NCI-H128 (cell line): ENCODE results near the gene B3GNT4.
"Not testable (repeated sequence)": the region's sequence is repeated elsewhere in the genome, so short reads cannot be mapped to it uniquely, and the experiment has no call there.

ENCODE experiments used
- DNase-seq: peaks from one replicate; lab custom pipeline; 2025; ENCODE audit not compliant: unreplicated experiment; lab: John Stamatoyannopoulos, UW

B3GNT4 gene

DNA sequence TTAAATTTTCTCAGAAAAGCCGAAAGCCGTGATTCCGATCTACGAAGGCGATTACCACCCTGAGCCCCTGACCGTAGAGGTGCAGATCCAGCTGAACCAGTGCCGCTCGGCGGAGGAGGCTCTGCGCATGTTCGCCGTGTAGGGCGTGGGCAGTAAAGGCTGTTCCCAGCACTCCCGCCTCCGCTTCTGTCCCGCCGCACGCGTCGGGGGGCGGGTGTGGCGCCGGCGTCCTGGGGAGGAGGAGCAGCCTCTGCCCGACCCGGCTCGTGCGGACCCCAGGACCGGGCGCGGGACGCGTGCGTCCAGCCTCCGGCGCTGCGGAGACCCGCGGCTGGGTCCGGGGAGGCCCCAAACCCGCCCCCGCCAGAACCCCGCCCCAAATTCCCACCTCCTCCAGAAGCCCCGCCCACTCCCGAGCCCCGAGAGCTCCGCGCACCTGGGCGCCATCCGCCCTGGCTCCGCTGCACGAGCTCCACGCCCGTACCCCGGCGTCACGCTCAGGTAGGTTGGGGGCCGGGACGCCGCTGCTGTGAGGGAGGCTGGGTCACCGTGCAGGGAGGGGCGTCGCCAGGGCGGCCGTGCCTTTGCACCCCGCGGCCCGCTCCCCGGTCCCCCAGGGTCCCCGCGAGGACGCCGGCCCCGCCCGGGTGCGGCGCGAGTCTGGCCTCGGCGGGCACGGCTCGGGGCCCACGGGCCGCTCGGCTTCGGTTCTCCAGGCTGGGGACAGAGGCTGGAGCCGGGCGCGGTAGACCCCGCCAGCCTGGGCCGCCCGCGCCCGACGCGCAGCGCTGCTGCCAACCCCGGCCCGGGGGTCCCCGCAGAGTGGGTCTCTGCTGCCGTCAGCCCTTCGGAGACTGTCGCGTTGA, at the start of gene B3GNT4:
TSS of gene B3GNT4 (plus strand) at position 409 of the 866 bp plus-strand sequence. CDS start 910 bp downstream, outside the sequence.
- peak; percentile 67 for DNase-seq

DNA sequence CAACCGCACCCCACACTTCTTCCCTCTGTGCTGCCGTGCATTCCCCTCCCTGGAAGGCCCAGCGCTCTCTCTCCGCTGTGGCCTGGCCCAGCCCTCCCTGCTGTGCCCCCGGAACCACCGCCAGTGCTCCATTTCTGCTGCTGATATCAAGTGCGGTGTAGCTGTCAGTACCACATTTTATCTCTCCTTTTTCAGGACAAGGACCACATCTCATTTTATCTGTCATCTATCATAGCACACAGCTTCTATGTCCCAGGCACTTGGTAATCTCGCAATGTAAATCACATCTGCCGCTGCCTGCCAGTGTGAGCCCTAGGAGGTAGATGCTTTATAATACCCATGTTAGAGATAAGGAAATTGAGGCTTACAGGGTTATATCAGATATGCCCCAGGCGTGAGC, 47.8 kb upstream of the B3GNT4 start:
- no peak for DNase-seq

DNA sequence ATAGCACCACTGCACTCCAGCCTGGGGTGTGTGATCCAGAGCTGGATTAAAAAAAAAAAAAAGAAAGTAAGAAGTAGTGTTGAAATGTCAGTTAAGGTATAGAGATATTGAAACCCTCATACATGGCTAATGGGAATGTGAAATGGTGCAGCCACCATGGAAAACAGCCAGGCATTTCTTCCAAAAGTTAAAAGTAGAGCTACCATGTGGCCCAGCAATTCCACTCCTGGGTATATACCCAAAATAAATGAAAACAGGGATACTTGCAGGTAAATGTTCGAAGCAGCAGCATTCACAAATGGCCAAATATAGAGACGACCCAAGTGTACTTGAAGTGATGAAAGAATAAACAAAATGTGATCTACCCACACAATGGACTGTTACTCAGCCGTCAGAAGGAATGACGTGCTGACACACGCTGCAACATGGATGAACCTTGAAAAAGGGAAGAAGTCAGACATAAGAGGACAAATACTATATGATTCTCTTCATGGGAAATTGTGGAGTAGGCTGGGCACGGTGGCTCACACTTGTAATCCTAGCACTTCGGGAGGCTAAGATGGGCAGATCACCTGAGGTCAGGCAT, 44.7 kb upstream of the B3GNT4 start:
- no peak for DNase-seq

DNA sequence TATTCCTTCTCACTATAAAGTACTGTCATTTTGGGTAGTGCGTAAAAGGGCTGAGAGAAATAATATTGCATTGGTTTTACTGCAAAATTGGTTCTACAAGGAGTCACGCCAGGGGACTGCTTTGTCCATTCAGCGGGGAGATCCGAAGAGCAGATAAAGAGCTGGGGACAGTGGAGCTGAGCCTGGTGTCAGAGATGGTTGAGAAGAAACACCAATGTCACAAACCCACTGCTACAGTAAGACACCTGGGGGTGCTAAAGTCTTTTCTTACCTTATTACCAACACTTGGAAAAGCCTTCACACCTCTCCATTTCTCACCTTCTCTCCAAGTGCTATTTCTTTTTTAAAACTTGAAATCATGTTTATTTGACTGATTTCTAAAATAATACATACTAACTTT, 43.6 kb upstream of the B3GNT4 start:
- no peak for DNase-seq

DNA sequence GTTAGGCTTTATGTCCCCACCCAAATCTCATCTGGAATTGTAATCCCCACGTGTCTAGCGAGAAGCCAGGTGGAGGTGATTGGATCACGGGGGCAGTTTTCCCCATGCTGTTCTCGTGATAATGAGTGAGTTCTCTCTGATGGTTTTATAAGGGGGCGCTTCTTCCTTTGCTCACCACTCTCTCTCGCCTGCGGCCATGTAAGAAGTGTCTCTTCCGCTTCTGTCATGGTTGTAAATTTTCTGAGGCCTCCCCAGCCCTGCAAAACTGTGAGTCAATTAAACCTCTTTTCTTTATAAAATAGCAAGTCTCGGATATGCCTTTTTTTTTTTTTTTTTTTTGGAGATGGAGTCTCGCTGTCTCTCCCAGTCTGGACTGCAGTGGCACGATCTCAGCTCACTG, 42.7 kb upstream of the B3GNT4 start:
- no peak for DNase-seq

DNA sequence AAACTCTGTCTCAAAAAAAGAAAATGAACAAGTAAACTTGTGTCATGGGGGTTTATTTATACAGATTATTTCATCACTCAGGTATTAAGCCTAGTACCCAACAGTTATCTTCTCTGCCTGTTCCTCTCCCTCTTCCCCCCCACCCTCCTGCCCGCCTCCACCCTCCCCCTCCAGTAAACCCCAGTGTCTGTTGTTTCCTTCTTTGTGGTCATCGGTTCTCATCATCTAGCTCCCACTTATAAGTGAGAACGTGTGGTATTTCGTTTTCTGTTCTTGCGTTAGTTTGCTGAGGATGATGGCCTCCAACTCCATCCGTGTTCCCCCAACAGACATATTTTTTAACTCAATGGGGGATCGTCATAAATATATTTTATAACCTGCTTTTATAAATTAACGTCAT, 41.8 kb upstream of the B3GNT4 start:
- DNase-seq: no peak

DNA sequence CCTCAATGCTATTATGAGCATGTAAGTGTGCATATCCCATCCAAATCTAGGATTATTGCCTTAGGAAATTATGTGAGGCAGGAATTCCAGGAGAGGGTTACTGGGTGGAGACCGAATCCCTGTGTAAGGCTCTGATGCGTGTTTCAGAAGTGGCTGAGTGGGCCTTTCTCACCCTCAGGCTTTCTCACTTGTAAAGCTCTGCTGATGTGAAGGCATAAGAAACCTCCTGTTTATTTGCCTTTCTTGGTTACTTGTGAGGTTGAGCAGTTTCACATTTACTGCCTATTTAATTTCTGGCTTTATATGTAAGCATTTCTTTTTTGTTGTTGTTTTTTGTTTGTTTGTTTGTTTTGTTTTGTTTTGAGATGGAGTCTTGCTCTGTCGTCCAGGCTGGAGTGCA, 40.5 kb upstream of the B3GNT4 start:
- DNase-seq: no peak

DNA sequence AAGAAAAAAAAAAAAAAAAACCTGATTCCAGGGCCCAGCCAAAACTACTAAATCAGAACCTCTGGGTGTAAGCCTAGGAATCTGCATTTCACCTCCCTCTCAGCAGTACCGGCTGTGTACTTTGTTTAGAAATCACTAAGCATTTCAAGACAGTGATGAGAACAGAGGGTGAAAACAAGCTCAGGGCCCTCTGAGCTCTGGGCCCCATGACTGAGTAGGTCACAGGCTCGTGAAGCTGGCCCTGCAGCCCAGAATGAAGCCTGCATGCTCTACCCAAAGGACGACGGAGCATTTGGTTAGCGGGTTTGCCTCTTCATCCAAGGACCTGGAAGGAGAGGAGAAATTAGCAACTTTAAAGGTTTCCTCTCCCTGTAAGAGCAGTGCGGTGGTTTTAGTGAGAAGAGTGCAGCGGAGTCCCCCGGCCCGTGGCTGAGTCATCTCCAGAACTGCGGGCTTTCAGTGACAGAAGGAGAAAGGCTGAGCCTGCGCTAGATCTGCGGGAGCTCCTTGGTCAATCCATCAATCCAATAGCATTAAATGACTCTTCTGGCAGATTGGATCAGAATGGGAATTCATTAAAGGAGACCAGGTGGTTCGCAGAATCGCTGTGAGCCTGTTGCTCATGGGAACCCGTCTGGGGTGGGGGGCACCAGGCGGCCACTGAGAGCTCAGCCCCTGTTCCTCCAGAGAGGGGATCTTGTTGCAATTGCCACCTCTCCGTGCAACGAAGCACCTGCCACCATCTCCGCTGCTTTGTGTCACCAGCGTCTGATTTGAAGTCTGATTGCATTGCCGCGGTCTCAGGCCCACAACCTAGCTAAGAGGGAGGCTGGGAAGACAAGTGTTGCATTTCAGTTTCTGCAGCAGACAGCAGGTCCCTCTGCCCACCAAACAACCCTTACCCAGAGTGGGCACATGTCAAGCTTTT, 36.8 kb upstream of the B3GNT4 start:
- DNase-seq: no peak

DNA sequence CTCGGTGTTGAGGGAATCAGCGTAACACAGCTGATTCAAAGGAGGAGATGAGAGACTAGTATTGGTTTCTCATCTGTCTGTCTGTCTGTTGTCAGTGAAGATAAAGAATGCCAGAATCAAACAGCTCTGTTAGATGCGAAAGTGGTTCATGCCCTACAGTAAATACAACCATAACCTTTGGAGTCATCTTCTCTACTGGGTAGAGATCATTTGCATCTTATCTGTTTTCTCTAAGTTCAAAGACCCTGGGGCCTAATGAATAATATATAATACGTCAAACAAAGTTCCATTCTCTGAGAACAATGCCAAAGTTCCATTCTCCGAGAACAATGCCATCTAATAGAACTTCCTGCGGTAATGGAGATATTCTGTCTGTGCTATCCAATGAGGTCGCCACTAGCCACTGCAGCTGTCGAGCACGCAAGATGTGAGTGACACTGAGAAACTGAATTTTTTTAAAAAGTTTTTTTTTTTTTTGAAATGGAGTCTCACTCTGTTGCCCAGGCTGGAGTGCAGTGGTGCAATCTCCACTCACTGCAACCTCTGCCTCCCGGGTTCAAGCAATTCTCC, 36.1 kb upstream of the B3GNT4 start:
- DNase-seq: no peak

DNA sequence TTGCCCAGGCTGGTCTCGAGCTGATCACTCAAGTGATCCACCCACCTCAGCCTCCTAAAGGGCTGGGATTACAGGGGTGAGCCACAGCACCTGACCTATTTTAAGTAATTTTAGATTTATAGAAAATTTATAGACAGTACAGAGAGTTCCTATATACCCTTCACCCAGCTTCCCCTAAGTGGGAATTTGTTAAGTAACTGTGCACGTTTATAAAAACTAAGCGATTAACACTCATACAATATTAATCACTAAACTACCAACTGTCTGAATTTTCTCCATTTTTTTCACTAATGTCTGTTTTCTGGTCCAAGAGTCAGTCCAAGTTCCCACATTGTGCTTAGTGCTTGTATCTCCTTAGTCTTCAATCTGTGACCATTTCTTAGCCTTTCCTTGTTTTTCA, 35.0 kb upstream of the B3GNT4 start:
- no peak for DNase-seq

DNA sequence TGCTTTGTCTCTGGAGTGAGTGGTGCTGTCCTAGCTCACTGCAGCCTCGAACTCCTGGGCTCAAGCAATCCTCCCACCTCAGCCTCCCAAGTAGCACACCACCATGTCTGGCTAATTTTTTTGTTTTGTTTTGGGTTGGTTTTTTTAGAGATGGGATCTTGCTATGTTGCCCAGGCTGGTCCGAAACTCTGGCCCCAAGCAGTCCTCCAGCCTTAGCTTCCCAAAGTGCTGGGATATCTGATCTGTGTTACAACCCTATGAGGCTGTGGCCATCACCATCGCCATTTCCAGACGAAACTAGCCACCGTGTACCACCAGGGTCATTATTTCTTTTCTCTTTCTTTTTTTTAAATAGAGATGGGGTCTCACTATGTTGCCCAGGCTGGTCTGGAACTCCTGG, 32.1 kb upstream of the B3GNT4 start:
- no peak for DNase-seq

DNA sequence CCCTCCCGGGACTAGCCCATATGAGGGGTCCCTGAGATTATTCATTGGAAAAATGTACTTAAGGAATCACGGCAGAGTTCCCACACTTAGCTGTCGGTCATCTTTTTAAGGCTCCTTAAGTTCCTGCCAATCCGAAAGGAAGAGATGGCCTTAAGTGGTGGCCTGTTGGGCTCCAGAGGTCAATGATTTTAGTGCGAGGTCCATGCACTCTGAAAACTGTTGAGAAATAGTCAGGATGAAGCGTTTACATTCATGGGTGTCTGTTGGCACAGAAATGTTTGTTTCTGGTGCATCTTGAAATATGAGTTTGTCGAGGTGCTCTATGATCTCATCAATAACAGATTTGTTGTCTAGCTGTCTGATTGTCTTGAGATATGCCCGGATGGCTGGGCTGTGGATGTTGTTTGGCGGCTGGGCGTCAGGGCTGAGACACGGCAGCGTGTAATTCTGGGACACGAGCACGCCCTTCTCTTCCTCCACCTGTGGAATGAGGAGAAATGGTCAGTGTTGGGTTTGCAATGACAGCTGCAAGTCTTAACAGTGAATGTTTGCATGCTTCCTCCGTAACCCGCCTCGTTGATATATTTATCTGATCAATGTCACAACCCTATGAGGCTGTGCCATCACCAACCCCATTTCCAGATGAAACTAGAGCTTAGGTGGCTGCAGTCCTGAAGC, 31.1 kb upstream of the B3GNT4 start:
- no peak for DNase-seq

DNA sequence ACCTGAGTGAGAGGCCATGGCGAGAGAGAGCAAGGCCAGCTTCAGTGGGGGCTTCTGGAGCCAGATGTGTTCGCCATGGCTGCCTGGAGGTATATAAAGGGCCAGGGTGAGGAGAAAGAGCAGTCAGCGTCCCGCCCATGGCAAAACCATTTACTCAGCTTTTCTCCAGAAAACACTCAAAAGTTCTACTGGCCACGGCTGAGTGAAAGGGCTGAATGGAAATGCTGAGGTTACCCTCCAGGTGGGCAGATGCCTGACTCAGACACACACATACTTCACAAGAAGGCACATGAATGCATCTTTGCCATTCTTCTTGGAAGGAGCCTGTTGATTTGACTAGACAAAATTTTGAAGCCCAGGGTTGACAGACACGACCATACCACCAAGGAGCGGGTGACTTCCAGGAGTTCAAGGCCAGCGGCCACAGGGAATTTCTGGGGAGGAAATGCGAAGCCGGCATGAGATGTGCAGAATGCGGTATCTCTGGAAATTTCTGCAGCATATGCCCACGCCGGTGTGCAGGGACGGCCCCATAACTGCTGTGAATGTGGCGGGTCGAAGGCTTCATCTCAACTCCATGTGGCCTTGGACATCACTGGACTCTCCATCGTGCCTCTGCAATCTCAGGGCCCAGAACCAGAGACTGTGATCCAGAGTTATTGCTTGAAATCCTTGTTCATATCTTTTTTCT, 29.2 kb upstream of the B3GNT4 start, which contains the start of gene IL31:
TSS of gene IL31 (minus strand) at position 67 of the 691 bp plus-strand sequence. CDS start at position 18, 49 bp downstream.
- DNase-seq: no peak

DNA sequence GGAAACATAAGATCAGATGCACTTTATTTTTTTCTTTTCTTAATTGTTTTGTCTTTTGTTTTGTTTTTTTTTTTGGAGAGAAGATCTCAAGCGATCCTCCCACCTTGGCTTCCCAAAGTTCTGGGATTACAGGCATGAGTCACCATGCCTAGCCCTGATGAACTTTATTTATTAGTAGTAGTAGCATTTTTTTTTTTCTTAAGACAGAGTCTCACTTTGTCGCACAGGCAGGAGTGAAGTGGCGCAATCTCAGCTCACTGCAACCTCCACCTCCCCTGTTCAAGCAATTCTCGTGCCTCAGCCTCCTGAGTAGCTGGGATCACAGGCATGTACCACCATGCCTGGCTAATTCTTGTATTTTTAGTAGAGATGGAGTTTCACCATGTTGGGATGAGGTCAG, 27.0 kb upstream of the B3GNT4 start:
- not testable (repeated sequence) for DNase-seq

DNA sequence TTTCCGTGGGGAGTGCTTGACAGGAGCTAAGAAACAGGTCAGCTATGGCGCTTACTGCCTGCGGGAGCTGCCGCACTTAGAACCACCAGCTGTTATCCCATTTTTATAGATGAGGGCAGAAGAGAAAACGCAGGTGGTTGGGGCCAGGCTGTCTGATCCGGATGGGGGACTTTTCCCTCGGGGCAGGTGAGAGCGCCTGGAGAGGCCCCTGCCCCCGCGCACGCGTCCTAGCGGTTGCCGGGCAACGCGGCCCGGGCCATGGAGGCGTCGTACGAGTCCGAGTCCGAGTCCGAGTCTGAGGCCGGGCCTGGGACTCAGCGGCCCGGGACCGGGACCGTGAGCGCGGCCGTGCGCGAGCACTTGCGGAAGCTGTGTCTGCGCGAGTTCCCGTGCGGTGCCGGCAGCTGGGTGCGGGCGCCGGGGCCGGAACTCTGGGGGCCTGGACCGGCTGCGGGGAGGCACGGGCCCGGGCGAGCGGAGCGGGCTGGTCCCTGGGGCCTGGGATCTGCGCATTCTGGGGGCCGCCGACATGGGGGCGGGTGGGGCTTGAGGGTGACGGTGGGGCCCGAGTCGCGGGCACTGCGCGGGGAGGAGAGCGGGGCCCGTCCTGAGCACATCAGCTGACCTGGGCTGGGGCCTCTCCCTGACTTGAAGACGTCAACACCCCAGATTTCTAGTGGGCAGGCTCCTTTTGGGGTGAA, 20.5 kb upstream of the B3GNT4 start, which contains the start of gene LRRC43:
TSS of gene LRRC43 (plus strand) at position 237 of the 701 bp plus-strand sequence. CDS start at position 259, 22 bp downstream.
- no peak for DNase-seq

DNA sequence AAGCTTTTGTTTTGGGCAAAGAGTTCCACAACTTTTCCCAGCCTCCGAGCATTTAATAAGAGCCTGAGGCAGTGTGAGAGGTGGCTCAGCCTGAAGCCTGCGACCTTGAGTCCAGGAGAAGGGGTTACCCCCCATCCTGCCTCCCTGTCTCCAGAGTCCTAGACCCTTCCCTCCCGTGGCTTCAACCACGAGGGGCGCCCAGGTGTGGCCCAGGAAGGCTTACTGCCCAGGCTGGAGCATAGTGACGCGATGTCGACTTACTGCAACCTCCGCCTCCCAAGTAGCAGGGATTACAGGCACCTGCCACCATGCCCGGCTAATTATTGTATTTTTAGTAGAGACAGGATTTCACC, 19.9 kb upstream of the B3GNT4 start:
- DNase-seq: no peak

DNA sequence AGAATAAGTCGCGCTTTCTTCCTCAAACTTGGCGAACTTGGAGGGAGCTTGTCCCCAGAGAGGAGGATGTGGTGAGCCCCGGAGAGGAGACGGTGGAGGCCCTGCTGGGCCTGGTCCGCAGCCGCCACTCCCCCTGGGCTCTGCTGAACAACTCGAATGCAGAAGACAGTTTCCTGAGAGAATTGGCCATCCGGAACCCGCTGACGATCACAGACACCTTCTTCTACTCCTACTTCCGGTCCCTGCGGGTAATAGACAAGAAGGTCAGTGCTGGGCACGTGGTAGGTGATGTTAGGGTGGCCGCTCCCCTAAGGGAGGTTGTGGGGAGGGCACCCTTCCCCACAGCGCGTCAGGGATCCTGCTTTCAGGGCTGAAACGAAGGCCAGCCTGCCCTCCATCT, 19.0 kb upstream of the B3GNT4 start:
- no peak for DNase-seq

DNA sequence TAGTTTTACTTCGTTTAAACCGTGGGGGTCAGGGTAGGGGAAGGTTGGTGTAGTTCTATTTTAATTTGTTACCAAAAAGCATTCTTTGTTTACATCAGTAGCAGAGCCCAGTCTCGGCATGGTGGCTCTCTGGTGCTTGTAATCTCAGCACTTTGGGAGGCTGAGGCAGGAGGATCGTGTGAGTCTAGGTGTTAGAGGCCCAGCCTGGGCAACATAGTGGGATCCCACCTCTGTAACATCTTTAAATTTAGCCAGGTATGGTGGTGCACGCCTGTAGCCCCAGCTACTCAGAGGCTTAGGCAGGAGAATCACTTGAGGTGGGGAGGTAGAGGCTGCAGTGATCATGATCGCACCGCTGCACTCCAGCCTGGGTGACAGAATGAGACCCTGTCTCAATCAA, 18.4 kb upstream of the B3GNT4 start:
- no peak for DNase-seq

DNA sequence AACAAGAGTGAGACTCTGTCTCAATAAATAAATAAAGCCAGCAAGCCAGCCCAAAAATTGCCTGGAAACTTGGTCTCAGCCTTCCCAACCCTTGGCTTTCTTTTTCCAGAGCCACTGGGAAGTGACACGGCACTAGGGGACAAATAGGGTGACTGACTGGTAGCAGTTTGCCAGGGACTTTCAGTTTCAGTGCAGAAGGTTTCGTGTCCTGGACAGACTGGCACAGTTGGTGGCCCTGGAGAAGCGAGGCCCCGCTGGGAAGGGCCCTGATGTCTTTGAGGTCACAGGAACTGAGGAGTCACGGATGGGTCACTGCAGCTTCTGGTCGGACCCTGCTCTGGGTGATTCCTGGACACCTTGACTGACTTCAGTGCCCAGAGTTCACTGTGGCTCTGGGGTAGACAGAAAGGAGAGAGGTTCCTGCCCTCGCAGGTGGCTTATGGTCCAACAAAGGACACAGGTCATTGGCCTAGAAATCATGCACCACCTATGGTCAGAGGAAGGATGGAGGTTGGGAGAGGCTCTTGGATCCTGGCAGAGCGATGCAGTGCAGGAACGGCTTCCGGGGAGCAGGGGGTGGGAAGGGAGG, 17.9 kb upstream of the B3GNT4 start:
- DNase-seq: no peak
